Nephron (organoid): ENCODE measurements around the gene KRT80.

Source experiments
- H3K27ac Mint-ChIP-seq, 3 experiments: 2 replicates each; pipeline ENCODE4 v1.8.0; 2020; ENCODE audit warnings: mixed read lengths in 3 of 3, mild to moderate bottlenecking in 2 of 3, moderate library complexity in 1 of 3
- H3K27me3 Mint-ChIP-seq: 2 replicates; pipeline ENCODE4 v1.8.0; 2021; ENCODE audit warnings: low read depth, mild to moderate bottlenecking, moderate library complexity, mixed read lengths
- H3K36me3 Mint-ChIP-seq: 2 replicates; pipeline ENCODE4 v1.8.0; 2020; ENCODE audit warnings: low read depth, mixed read lengths
- H3K4me1 Mint-ChIP-seq: 2 replicates; pipeline ENCODE4 v1.8.0; 2020; ENCODE audit warnings: mixed read lengths
- H3K4me3 Mint-ChIP-seq, 3 experiments: 2 replicates each; pipeline ENCODE4 v1.8.0; 2020; ENCODE audit warnings: mild to moderate bottlenecking in 3 of 3, mixed read lengths in 3 of 3, moderate library complexity in 2 of 3
- H3K9me3 Mint-ChIP-seq: 2 replicates; pipeline ENCODE4 v1.8.0; 2020; ENCODE audit warnings: mixed read lengths
- CTCF ChIP-seq, 3 experiments: fragments of 200-600 bp; sonication (generic); IDR thresholded peaks; one replicate each; pipeline ENCODE4 v1.5.0; 2021; ENCODE audit warnings: antibody characterized with exemption in 3 of 3; ENCODE audit not compliant: unreplicated experiment in 3 of 3

The KRT80 gene

GRCh38 chr12:52238207-52238840 is 46.5 kb upstream of the KRT80 start:
- TF ChIP-seq CTCF (IDR thresholded peaks at IDR 0.05; ENCODE audit: unreplicated experiment in 3 of 3) = no peak
- Mint-ChIP-seq H3K27me3 (peaks cover 65% of the 10 kb centered on the region), H3K9me3 (no peaks in the 10 kb centered on the region)

GRCh38 chr12:52236386-52237050 is 44.7 kb upstream of the KRT80 start:
- H3K27ac Mint-ChIP-seq = no peak overlapping the region
- H3K4me1 Mint-ChIP-seq = peaks cover 9% of the 10 kb centered on the region
- no peaks in the 10 kb centered on the region for H3K36me3 Mint-ChIP-seq
- TF ChIP-seq CTCF (IDR thresholded peaks at IDR 0.05; ENCODE audit: unreplicated experiment in 3 of 3) = no peak
- H3K4me3 Mint-ChIP-seq = no peak overlapping the region
- peaks cover 80% of the 10 kb centered on the region for H3K27me3 Mint-ChIP-seq
- no peaks in the 10 kb centered on the region for H3K9me3 Mint-ChIP-seq

More at GRCh38 chr12:52238207-52238840, 46.5 kb upstream of the KRT80 start:
- Mint-ChIP-seq H3K4me3 (no peak overlapping the region), H3K36me3 (no peaks in the 10 kb centered on the region), H3K4me1 (peaks cover under 1% of the 10 kb centered on the region), H3K27ac (no peak overlapping the region)

- no peaks in the 10 kb centered on the region for H3K36me3 Mint-ChIP-seq
Measured at GRCh38 chr12:52235822-52236361, 44.1 kb upstream of the KRT80 start.

GRCh38 chr12:52235001-52235764 is 43.4 kb upstream of the KRT80 start:
- peaks cover 9% of the 10 kb centered on the region for H3K4me1 Mint-ChIP-seq

More at GRCh38 chr12:52235822-52236361, 44.1 kb upstream of the KRT80 start:
- no peak for TF ChIP-seq CTCF (IDR thresholded peaks at IDR 0.05; ENCODE audit: unreplicated experiment in 3 of 3)
- Mint-ChIP-seq H3K9me3 (no peaks in the 10 kb centered on the region), H3K27me3 (peaks cover 82% of the 10 kb centered on the region), H3K4me1 (peaks cover 9% of the 10 kb centered on the region), H3K27ac (no peak overlapping the region), H3K4me3 (no peak overlapping the region)

GRCh38 chr12:52234223-52234810 is 42.5 kb upstream of the KRT80 start:
- Mint-ChIP-seq H3K4me1 (peaks cover 9% of the 10 kb centered on the region), H3K27me3 (peaks cover 92% of the 10 kb centered on the region), H3K4me3 (peak overlapping the region in 1 of 3 experiments; percentile 45), H3K27ac (no peak overlapping the region), H3K36me3 (no peaks in the 10 kb centered on the region), H3K9me3 (no peaks in the 10 kb centered on the region)
- no peak for TF ChIP-seq CTCF (IDR thresholded peaks at IDR 0.05; ENCODE audit: unreplicated experiment in 3 of 3)

More at GRCh38 chr12:52235001-52235764, 43.4 kb upstream of the KRT80 start:
- Mint-ChIP-seq H3K9me3 (no peaks in the 10 kb centered on the region), H3K36me3 (no peaks in the 10 kb centered on the region), H3K27ac (no peak overlapping the region), H3K4me3 (no peak overlapping the region), H3K27me3 (peaks cover 89% of the 10 kb centered on the region)
- TF ChIP-seq CTCF (IDR thresholded peaks at IDR 0.05; ENCODE audit: unreplicated experiment in 3 of 3) = no peak
